Lower lobe of right lung (tissue), 2 donors: ENCODE results near the gene RAD52. TPM values are rescaled to one million over a fixed set of nuclear protein-coding genes. Genes with fewer than 3 reads are reported as not detected.

Experiments used
- ATAC-seq, 2 donors: fragments of 200-7000 bp; cut with Tn5 transposase; one replicate each; pipeline ENCODE4 v1.9.1; 2020 to 2022; ENCODE audit warnings: mild to moderate bottlenecking in 2 of 2, moderate library complexity in 2 of 2
- DNase-seq: peaks from one replicate; pipeline ENCODE4 v3.0.0-alpha.2; 2020
- H3K27ac ChIP-seq: fragments of 200-600 bp; one replicate; pipeline ENCODE4 v1.8.0; 2022
- H3K27me3 ChIP-seq: fragments of 200-600 bp; one replicate; pipeline ENCODE4 v1.8.0; 2022; ENCODE audit warnings: low read depth
- H3K36me3 ChIP-seq: fragments of 200-600 bp; one replicate; pipeline ENCODE4 v1.8.0; 2022; ENCODE audit warnings: mild to moderate bottlenecking
- H3K4me1 ChIP-seq: fragments of 200-600 bp; one replicate; pipeline ENCODE4 v1.8.0; 2022
- H3K4me3 ChIP-seq: fragments of 200-600 bp; one replicate; pipeline ENCODE4 v1.8.0; 2022; ENCODE audit warnings: mild to moderate bottlenecking
- H3K9me3 ChIP-seq: fragments of 200-600 bp; one replicate; pipeline ENCODE4 v1.8.0; 2022
- intact Hi-C: fragments of 100-400 bp; cut with DNase I; formaldehyde crosslinking; loops from one replicate; pipeline ENCODE4 v1.11.0; 2022
- total RNA-seq: library from RNA; stranded (reverse); fragmentation: NEBNext Ultra II Directional; extraction: Animal tissue kit (Norgen Biotek cat#: 25700); gene quantifications from one replicate; pipeline ENCODE4 v1.2.1, GENCODE V29; 2021
- TF ChIP-seq, protein P1 (sequence below): fragments of 200-600 bp; IDR thresholded peaks from one replicate; pipeline ENCODE4 v1.8.0; 2022; ENCODE audit warnings: antibody characterized with exemption, mild to moderate bottlenecking
- donor health status: DM: no; HTN: yes; CAD: no; lungs with severe emphysema.

Gene RAD52
- total RNA-seq, 1 donor from 2014 or later: 12.2 TPM

DNA sequence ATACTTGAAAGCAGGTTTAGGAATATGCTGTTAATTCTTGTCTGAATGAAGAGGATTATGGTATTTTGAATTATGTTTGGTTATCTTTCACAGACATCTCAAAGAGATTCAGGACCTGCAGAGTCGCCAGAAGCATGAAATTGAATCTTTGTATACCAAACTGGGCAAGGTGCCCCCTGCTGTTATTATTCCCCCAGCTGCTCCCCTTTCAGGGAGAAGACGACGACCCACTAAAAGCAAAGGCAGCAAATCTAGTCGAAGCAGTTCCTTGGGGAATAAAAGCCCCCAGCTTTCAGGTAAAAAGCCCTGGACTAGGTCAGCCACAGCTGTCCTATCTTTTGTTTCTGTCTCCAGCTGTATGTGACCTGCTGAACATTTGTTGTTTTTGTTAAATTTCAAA is 52.1 kb downstream of the RAD52 start:
- H3K27me3 ChIP-seq: no peaks in the 10 kb centered on the region
- intact Hi-C loops: no loop called here
- peaks cover 99% of the 10 kb centered on the region for H3K36me3 ChIP-seq
- H3K4me3 ChIP-seq: no peak overlapping the region
- no peak for DNase-seq
- no peaks in the 10 kb centered on the region for H3K4me1 ChIP-seq
- H3K9me3 ChIP-seq: no peaks in the 10 kb centered on the region
- ATAC-seq: no peak
- TF ChIP-seq, protein P1, sequence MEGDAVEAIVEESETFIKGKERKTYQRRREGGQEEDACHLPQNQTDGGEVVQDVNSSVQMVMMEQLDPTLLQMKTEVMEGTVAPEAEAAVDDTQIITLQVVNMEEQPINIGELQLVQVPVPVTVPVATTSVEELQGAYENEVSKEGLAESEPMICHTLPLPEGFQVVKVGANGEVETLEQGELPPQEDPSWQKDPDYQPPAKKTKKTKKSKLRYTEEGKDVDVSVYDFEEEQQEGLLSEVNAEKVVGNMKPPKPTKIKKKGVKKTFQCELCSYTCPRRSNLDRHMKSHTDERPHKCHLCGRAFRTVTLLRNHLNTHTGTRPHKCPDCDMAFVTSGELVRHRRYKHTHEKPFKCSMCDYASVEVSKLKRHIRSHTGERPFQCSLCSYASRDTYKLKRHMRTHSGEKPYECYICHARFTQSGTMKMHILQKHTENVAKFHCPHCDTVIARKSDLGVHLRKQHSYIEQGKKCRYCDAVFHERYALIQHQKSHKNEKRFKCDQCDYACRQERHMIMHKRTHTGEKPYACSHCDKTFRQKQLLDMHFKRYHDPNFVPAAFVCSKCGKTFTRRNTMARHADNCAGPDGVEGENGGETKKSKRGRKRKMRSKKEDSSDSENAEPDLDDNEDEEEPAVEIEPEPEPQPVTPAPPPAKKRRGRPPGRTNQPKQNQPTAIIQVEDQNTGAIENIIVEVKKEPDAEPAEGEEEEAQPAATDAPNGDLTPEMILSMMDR: no peak
- H3K27ac ChIP-seq: no peak overlapping the region

DNA sequence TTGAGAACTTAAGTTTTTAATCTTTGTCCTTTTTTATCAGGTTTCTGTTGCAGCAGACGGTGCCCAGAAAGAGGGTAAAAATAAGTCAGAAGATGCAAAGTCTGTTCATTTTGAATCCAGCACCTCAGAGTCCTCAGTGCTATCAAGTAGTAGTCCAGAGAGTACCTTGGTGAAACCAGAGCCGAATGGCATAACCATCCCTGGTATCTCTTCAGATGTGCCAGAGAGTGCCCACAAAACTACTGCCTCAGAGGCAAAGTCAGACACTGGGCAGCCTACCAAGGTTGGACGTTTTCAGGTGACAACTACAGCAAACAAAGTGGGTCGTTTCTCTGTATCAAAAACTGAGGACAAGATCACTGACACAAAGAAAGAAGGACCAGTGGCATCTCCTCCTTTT is 53.5 kb downstream of the RAD52 start:
- DNase-seq: no peak

DNA sequence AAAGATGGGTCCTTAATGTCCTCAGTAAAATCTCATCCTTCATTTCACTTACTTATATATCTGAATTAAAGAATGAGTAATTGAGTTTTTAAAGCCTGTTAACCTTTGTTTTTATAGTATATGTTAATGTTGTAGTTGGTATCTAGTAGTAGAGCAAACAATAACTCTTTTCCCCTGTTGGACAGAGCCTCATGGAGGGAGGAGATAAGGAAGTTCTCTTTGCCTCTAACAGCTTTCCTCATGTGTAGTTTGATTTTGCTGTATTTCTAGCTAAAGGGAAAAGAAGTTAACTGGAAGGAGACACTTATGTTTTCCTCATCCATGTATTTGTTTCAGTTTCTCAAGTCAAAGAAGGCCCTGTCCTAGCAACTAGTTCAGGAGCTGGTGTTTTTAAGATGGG is 55.3 kb downstream of the RAD52 start:
- Histone ChIP-seq H3K27me3 (no peaks in the 10 kb centered on the region), H3K9me3 (no peaks in the 10 kb centered on the region), H3K36me3 (peaks cover 99% of the 10 kb centered on the region), H3K4me1 (no peaks in the 10 kb centered on the region), H3K4me3 (no peak overlapping the region), H3K27ac (no peak overlapping the region)
- DNase-seq (no peak), ATAC-seq (no peak)
- intact Hi-C loops: no loop called here
- TF ChIP-seq, protein P1: no peak

More for the DNA sequence above, 53.5 kb downstream of the RAD52 start:
- ATAC-seq: no peak
- Histone ChIP-seq H3K36me3 (peaks cover 99% of the 10 kb centered on the region), H3K27ac (no peak overlapping the region), H3K4me3 (no peak overlapping the region), H3K4me1 (no peaks in the 10 kb centered on the region), H3K27me3 (no peaks in the 10 kb centered on the region), H3K9me3 (no peaks in the 10 kb centered on the region)
- intact Hi-C loops: no loop called here
- TF ChIP-seq, protein P1: no peak

DNA sequence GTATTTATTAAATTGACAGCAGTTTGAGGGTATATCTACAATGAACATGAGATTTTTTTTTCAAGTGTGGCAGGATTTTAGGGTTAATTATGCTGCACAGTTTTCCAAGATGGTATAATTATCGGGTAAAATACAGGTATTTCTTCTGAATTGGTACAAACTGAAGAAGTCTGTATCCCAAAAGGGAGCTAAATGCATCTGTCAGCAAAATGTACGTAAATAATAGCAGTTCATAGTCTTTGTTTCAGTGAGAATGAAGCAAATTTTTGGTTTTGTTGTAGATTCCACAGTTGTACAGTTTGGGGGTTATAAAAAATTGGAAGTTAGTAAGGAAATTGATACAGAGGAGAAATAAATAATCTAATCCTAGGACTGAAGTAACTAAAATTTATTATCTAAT is 63.3 kb downstream of the RAD52 start:
- Histone ChIP-seq H3K4me3 (no peak overlapping the region), H3K9me3 (no peaks in the 10 kb centered on the region), H3K4me1 (no peaks in the 10 kb centered on the region), H3K27ac (no peak overlapping the region), H3K36me3 (peaks cover 100% of the 10 kb centered on the region), H3K27me3 (no peaks in the 10 kb centered on the region)
- intact Hi-C loops: no loop called here
- no peak for ATAC-seq
- DNase-seq: no peak
- TF ChIP-seq, protein P1: no peak

DNA sequence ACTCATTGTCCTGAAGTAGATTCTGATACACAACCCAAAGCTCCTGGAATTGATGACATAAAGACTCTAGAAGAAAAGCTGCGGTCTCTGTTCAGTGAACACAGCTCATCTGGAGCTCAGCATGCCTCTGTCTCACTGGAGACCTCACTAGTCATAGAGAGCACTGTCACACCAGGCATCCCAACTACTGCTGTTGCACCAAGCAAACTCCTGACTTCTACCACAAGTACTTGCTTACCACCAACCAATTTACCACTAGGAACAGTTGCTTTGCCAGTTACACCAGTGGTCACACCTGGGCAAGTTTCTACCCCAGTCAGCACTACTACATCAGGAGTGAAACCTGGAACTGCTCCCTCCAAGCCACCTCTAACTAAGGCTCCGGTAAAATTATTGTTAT is 63.8 kb downstream of the RAD52 start:
- Histone ChIP-seq H3K36me3 (peaks cover 100% of the 10 kb centered on the region), H3K27ac (no peak overlapping the region), H3K4me1 (no peaks in the 10 kb centered on the region), H3K27me3 (no peaks in the 10 kb centered on the region), H3K4me3 (no peak overlapping the region), H3K9me3 (no peaks in the 10 kb centered on the region)
- no peak for DNase-seq
- intact Hi-C loops: no loop called here
- TF ChIP-seq, protein P1: no peak
- no peak for ATAC-seq
